COR-L47 (cell line): ENCODE data around the gene ANXA4.
"Not testable (repeated sequence)": the region's sequence is repeated elsewhere in the genome, so short reads cannot be mapped to it uniquely, and the experiment has no call there.

Experiments used
- DNase-seq: peaks from one replicate; lab custom pipeline; 2025; lab: John Stamatoyannopoulos, UW

Gene ANXA4

GRCh38 chr2:69779258-69780001, 37.5 kb downstream of the ANXA4 start:
- no peak for DNase-seq

DNA sequence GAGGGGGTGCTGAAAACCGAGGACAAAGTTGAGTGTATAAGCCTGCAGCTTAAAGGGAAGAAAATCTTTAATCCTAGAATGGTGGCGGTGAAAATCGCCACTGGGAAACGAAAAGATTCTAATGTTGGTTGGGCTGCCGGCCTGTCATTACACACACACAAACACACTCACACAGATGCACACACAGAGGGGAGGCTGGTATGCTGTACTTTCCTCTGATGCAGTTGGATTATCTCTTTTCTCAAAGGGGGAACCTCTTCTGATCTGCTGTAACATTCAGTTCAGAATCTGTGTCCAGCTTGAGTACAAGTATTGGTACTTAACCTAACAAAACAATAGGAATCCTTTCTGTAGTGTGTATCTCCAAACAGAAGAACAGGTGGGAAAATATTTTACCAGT, 39.0 kb downstream of the ANXA4 start:
- DNase-seq, result no peak

DNA sequence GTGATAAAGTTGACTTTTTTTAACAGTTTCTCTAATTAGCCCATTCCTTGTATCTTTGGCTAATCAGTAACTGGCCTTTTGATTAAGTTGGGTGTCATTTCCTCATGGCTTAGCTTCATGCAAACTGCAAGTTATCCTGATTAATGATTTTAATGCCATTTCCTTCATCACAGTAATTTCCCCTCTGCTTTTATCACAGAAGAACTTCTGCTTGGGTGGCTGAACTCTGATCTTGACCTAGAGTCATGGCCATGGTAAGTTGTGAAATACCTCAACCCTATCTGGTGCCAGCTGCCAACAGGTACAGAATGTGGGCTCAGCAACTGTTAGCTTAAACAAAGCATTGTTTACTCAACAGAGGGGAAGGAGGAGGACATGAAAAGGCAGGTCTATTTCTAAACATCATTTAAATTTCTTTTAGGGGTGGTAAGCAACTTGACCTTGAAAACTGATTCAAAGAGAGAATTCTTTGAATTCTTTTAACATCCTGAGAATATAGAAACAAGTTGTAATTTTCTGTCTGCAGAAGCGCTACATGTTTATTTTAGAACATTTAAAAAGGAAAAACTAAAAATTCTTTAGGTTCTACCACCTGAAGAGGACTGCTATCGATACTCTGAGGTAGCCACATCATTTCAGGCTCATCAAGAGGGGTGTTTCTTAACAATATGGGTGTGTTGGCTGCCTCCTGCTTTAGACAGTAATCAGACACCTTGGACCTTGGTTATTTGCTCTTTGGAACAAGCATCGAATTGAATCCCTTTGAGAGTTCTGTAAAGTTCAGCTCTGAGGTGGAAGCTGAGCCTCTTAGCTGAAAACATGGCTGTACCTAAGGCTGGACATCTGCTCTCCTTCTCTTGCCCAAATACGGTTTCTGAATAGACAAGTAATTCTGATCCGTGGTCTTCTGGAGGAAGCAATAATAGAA, 39.7 kb downstream of the ANXA4 start:
- DNase-seq, result peak; percentile 38

DNA sequence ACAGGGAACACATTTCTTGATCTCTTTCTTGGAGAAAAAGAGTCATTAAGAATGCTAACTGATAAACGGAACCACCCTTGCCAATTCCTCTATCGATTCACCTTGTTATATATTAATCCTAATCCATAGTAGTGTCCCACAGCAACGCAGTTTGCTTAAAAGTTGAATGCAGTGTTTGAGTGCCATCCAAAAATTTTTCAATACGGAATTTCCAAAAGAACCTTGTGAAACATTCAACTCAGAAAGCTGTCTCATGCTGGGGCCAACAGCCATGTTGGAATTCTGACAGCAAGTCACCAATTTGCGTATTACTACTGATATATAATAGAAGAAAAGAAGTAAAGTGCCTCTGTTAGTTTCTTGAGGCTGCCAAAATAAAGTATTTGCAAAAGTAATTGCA, 42.3 kb downstream of the ANXA4 start:
- no peak for DNase-seq

- no peak for DNase-seq
These were observed 43.4 kb downstream of the ANXA4 start for GRCh38 chr2:69785358-69785757.

DNA sequence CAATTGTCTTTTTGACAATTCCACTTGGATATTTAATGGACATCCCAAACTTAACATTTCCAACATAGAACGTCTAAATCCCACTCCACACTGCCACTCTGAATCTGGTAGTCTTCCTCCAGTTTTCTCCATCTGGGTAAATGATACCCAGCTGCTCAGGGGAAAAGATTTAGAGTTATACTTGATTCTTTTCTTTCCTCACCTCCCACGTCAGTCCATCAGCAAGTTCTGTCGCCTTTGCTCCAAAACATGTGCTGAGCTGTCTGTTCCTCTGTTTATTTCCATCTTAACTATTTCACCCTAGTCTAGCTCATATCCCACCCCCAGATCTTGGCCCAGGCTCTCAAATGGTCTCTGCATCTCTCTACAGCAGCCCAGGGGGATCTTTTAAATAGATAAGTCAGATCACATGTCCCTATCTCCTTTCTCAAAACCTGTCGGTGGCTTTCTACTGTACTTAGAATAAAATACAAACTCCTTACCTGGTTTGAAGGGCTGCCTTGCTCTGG, 44.2 kb downstream of the ANXA4 start:
- DNase-seq, result no peak

- no peak for DNase-seq
These were observed 47.3 kb downstream of the ANXA4 start for GRCh38 chr2:69789175-69789721.

- DNase-seq, result no peak
These were observed 48.1 kb downstream of the ANXA4 start for GRCh38 chr2:69789772-69790600.

GRCh38 chr2:69790601-69790959, 48.6 kb downstream of the ANXA4 start:
- no peak for DNase-seq

DNA sequence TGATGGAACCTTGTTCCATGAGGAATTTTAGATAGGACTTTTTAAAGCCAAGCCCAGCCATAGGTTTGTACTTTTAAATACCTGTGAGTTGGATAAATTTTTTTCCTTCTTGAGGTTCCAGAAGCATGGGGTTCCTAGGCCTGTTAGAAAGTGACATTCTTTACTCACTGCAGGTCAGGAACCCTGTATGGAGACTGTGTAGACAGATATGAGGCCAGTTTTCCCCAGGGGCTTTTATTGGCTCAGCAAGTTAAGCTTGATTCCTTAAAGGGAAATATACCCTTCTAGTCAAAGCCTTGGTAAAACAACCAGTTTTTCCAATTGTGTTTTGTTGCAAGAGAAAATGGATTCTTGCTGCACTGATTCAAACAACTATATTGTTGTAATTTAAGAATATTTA, 49.1 kb downstream of the ANXA4 start:
- no peak for DNase-seq

GRCh38 chr2:69796174-69796573, 54.2 kb downstream of the ANXA4 start:
- DNase-seq, result no peak

DNA sequence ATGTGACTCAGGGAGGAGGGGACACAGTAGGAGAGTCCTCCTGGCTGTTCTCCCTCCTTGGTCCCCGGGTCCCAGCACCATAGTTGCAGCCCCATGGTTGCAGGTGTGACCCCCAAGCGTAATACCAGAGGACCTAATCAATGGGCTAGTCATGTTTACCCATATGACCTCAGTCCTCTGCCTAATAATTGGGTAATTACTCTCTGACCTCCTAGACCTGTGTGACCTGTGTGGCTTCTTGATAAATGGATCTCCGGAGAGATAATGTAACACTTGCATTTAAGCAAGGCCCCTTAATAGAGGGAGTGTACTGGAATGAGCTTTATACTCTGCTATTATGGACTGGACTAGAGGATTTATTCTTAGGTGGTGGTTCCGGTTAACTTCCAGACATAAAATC, 55.3 kb downstream of the ANXA4 start:
- no peak for DNase-seq

DNA sequence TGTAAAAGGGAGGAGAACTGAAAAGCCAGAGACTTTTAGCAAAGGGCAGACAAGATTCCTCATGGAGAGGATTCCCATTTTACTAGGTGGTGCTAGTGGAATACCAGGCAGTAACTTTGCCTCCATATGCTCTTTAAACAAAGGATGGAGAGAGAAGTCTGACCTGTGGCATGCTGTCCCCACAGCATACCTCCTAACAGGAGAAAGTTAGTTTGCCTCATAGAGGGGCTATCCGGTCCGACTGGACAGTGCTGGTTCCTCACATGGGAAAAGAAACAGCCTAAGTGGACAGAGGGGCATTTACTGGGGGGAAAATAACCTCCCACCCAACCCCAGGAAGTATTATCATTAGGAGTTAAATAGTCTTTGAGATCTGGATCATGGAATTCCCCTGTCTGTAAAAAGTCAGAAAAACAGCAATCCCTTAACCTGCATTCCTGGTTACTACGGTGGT, 55.9 kb downstream of the ANXA4 start:
- DNase-seq, result no peak

- DNase-seq, result no peak
These were observed 56.5 kb downstream of the ANXA4 start for GRCh38 chr2:69798290-69798908.

DNA sequence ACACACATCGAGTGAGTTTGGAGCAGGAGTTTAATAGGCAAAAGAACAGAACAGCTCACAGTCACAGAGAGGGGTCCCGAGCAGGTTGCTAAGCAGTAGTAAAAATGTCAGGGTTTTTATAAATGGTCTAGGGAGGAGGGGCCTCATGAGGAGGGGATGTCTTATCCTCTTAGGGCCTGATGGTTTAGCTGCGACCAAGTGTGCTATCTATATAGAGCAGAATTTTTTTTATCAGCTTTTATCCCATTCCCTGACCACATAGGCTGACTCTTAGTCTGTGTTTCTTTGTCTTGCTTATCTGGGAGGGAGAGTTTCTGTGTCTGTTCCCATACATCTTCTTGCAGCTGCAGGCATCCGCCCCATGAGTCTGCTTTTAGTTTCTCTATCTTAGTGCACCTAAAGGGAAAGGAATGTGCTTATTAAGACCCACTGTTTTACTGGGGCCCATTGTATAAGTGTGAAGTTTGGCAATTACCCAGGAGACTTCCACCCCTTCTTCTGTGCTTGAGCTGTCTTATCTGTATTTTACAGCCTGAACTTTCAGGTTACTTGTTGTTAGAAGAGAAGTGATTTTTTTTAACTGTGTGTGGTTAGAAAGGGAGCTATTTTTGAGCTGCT, 57.1 kb downstream of the ANXA4 start:
- DNase-seq, result no peak

GRCh38 chr2:69801745-69802290, 59.9 kb downstream of the ANXA4 start:
- no peak for DNase-seq

DNA sequence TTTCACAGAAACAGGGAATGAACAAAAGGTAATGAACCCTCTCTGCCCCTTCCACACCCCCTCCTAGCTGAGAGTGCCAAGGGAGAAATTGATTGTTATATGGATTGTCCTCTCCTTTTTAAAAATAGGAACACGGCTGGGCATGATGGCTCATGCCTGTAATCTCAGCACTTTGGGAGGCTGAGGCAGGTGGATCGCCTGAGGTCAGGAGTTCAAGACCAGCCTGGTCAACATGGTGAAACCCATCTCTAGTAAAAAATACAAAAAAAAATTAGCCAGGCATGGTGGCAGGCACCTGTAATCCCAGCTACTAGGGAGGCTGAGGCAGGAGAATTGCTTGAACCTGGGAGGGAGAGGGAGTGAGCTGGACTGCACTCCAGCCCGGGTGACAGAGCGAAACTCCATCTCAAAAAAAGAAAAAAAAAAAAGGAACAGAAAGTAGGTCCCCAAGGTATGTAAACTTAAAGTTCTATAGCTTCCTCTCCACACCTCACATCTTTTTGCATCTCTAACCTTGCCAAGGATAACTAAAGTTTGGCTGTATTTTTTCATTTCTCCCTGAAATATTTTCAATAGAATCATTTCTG, 60.9 kb downstream of the ANXA4 start:
- not testable (repeated sequence) for DNase-seq

DNA sequence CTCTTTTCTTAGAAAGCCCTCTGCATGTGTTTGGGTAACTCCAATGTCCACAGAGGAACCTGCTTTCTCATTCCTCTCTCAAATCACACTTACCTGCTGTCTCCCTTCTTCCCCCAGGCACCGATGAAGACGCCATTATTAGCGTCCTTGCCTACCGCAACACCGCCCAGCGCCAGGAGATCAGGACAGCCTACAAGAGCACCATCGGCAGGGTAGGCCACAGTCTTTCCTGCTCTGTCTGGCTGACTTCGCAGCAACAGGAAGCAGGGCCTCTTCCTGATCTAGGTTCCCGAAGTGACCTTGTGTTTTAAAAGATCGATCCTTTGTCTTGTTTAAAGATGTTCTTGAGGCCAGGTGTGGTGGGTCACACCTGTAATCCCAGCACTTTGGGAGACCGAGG, 62.5 kb downstream of the ANXA4 start:
- no peak for DNase-seq

- no peak for DNase-seq
These were observed 64.0 kb downstream of the ANXA4 start for GRCh38 chr2:69805887-69806286.
